Renal pelvis (tissue), 4 donors: ENCODE data around the gene ABHD12. TPM values are rescaled to one million over a fixed set of nuclear protein-coding genes. Genes with fewer than 3 reads are reported as not detected.
"Not testable (repeated sequence)": the region's sequence is repeated elsewhere in the genome, so short reads cannot be mapped to it uniquely, and the experiment has no call there.

ENCODE experiments used
- DNase-seq: peaks from one replicate; pipeline ENCODE4 v3.0.0-alpha.2; 2013
- polyA plus RNA-seq, 3 donors: library from polyadenylated mRNA; unstranded; fragments of 120-200 nt; gene quantifications; one replicate each; pipeline ENCODE4 v1.2.1, GENCODE V29; 2013; ENCODE audit not compliant: insufficient read length in 3 of 3

The ABHD12 gene
- polyA plus RNA-seq, 3 donors: 43.2 to 54.4 (median 45.2) TPM

DNA sequence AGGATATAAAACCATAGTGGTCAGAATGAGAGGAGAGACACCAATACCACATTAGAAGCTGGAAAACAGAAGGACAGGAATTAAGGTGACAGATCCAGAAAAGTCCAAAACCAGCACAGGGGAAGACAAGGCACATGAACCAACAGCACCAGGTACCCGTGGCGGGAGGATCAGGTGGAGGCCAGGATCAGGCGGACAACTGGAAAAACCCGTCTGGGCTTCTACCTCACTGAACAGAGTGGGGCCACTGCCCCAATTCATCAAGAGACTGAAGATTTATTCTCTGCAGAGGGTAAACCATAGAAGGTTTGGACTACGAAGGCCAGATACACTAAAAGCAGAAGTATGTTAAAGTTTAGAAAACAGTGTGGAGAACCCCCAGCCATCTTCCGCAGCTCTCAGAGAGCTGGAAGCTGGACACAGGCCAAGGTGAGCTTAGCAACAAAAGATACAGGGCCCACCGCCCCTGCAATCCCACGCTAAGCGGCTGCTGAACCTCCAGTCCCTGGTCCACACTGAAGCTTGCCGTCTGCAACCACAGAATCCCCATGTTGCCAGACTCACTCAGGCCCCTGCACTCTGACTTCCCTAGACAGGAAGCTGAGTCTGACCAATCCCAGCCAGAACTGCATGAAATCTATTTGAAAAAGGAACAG, 29.9 kb downstream of the ABHD12 start:
- DNase-seq: no peak

- DNase-seq: no peak
Observed at GRCh38 chr20:25356271-25356933, 34.2 kb downstream of the ABHD12 start.

DNA sequence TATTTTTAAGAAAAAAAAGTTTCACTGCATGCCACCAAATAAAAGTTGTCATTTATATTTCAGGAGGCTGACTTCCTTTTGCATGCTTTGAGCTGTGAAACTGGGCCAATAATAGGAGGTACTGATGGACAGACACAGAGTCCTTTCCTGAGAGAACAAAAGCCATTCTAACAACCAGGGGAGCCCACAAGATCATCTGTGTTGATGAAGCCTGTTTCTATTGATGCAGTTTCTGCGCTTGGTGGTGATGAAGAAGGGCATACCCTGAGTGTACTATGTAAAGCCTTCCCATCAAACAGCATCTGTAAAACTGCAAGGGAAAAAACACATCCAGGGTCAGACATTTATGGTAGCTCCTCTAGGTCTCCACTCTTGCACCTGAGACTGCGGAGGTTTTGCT, 34.8 kb downstream of the ABHD12 start:
- DNase-seq: no peak

GRCh38 chr20:25355011-25355595, 35.5 kb downstream of the ABHD12 start:
- DNase-seq: no peak

- no peak for DNase-seq
Observed at GRCh38 chr20:25353747-25354705, 36.6 kb downstream of the ABHD12 start.

- no peak for DNase-seq
Observed at GRCh38 chr20:25353353-25353746, 37.3 kb downstream of the ABHD12 start.

DNA sequence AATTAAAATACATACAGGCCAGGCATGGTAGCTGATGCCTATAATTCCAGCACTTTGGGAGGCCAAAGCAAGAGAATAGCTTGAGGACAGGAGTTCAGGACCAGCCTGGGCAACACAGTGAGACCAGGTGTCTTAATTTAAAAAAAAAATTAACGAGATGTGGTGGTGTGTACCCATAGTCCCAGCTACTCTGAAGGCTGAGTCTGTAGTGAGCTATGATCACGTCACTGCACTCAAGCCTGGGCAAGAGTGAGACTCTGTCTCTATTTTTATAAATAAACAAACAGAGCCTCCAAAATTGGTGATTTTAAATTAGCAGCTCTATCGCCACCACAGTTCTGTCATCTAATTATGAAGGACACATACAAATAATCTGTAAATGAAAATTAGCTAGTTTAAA, 37.9 kb downstream of the ABHD12 start:
- DNase-seq: no peak

DNA sequence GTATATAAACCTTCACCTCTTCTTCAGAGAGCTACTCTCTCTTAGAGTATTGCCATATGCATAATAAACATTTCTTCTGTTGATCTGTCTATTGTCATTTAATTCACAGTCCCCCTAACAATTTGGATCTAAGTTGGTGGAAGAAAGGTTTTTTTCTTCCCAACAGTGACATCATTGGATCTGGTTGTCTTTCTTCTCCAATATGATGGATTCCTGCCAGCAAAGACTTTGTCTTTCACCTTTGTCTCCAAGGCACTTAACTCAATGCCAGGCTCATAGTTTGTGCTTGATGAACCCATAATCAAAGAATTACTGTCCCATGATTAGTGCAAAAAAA, 39.6 kb downstream of the ABHD12 start:
- no peak for DNase-seq

GRCh38 chr20:25346349-25346748, 44.3 kb downstream of the ABHD12 start:
- no peak for DNase-seq

- no peak for DNase-seq
Observed at GRCh38 chr20:25345721-25346120, 44.9 kb downstream of the ABHD12 start.

DNA sequence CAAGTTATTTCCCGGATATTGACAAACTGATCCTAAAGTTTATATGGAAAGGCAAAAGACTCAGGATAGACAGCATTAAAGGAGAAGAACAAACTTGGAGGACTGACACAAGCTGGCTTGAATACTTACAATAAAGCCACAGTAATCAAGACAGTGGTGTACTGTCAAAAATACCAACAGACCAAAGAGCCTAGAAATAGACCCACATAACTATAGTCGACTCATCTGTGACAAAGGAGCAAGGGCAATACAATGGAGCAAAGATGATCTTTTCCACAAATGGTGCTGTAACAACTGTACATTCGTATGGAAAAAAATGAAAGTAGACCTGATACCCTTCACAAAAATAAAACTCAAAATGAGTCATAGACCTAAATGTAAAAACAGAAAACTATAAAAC, 46.0 kb downstream of the ABHD12 start:
- no peak for DNase-seq

GRCh38 chr20:25341716-25342680, 48.6 kb downstream of the ABHD12 start:
- no peak for DNase-seq

DNA sequence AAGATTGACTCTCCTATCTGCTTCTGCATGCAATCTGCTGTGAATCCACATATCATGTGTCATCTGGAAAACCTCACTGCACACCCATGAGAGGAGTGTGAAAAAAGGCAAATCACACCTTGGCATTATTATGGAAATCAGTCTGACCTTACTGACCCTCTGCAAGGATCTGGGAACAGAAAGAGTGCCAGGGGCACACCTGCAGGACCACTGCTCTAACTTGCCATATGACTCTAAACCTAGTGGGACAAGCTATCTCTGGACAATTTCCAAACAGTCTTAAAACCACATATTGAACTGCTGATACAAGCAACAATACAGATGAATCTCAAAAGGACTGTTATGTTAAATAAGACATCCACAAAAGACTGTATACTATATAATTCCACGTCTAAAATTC, 50.3 kb downstream of the ABHD12 start:
- DNase-seq: no peak

DNA sequence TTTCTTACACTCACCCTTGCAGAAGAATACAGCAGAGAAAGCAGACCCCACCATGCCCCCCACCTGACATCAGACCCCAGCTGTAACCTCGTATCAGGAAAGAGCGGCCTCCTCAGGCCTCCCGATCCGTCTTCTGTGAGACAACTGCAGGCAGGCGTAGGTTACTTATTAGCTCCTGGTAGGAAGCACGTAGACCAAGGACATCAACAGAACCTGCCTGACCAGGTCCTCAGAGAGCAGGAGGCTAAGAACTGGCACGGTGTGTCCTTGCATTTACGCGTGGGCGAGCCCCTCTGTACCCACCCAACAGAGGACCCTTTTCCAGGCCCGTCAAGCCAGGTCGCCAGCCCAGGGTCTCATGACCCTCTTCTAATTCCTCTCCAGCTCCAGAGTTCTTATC, 51.0 kb downstream of the ABHD12 start:
- DNase-seq: no peak

DNA sequence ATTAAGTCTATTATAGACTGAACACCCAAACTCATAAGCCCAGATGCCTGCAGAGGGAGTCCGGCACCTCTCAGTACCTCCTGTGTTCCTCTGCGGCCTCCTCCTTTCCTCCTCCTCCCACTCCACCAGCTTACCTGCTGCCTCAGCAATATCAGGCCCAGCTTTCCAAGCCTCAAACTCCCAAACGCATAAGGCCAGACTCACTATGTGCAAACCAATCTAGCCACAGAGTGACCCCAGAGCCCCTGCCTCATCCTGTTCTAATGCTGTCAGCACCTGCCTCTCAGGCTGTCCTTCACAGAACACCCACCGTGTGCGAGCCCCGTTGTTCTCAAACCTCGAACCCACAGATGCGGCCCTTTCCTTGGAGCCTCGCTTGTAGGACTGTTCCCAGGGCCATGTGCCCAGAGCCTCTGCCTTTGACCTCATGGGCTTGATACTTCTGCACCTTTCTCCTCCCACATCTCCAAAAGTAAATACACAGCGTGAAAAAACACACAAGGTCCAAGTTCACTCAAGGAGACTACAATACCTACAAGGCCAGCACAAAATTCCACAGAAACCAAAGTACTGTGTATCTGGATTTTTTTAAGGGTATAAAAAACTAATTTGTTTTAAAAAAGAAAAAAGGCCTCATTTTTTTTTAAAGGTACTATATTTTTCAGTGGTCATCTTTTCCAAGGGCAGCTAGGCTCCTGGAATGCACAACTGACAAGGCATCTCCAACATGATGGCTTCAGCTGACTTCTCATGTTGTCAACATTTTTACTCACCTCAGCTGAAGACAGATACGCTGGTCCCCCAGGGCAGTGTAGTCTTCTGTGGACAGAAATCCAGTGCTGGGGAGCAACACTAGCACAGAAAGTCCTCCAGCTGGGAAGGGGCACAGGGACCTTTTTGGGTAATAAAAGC, 52.3 kb downstream of the ABHD12 start:
- DNase-seq: no peak

DNA sequence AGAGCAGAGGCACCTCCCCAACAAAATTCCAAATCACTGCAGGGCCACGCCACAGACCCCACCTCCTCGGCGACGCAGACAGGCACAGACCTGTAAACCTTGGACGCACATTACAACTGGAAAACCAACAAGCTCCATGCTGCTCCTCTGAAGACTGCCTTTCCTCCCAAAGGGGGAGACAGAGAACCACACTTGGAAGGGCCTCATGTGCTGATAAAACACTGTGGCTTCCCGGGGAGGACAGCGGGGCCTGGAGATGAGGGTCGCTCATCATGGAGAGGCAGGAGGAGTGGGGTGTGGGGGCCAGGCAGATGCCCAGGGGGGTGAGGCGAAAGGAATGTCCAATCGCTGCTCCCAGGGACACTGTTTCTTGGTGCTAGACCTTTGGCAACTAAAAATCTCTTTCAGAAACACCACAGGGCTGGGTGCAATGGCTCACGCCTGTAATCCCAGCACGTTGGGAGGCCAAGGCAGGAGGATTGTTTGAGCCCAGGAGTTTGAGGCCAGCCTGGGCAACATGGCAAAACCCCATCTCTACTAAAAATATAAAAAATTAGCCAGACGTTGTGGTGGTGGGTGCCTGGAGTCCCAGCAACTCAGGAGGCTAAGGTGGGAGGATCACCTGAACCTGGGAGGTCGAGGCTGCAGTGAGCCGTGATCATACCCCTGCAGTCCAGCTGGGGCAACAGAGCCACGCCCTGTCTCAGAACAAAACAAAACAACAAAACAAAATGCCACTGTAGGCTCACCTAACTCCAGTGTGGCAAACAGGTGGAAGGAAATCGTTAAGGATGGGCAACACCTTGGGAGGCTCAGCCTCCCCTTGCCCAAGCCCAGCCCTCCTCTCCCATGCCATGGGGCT, 53.8 kb downstream of the ABHD12 start:
- DNase-seq: no peak

- not testable (repeated sequence) for DNase-seq
Observed at GRCh38 chr20:25334972-25335371, 55.7 kb downstream of the ABHD12 start.

DNA sequence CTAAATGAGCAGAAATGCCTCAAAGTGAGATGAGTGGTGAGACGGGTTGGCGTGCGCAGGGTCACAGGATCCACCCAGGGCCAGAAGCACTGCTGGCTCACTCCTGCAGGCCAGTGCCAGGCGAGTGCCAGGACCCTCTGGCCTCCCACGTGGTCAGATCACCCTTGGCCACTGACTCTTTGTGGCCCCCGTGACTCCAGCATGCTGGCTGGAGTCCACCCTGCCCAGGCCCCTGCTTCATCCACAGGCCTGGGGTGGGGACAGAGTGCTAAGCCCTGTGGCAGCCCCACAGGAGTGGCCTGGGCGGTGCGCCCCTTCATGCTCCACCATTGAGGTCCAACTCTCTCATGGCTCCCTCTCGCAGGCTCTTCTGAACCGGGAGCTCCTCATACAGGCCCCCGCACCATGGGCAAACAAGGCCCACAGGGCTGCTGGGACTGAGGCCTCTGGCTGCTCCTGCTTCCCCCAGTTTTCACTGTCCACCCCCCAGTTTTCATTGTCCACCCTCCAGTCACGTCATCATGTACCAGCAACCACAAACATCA, 61.6 kb downstream of the ABHD12 start:
- no peak for DNase-seq
